HepG2 (cell line): ENCODE results near the gene CA11. TPM values are rescaled to one million over a fixed set of nuclear protein-coding genes. Genes with fewer than 3 reads are reported as not detected.

Source experiments
- CREB3 ChIP-seq: sonication (generic); formaldehyde crosslinking; IDR thresholded peaks from 2 replicates; pipeline ENCODE4 v1.5.0; 2020; ENCODE audit warnings: missing genetic modification reagents
- E2F1 ChIP-seq: sonication (generic); formaldehyde crosslinking; IDR thresholded peaks from 2 replicates; pipeline ENCODE4 v1.5.0; 2020; ENCODE audit warnings: missing genetic modification reagents
- ETS1 ChIP-seq: sonication (generic); formaldehyde crosslinking; IDR thresholded peaks from 2 replicates; pipeline ENCODE4 v1.4.0; 2020; ENCODE audit warnings: missing genetic modification reagents
- FOSL2 ChIP-seq: sonication (generic); formaldehyde crosslinking; IDR thresholded peaks from 2 replicates; pipeline ENCODE4 v1.4.0; 2020; ENCODE audit warnings: missing genetic modification reagents
- FOXP1 ChIP-seq, 2 experiments: fragments of 450-650 bp in 1 of 2; IDR thresholded peaks; 2 replicates each; pipeline ENCODE4 v1.6.1; 2017 to 2018; ENCODE audit warnings: antibody characterized with exemption in 1 of 2
- HNF4A ChIP-seq: sonication (generic); formaldehyde crosslinking; IDR thresholded peaks from 2 replicates; pipeline ENCODE4 v1.4.0; 2020; ENCODE audit warnings: missing genetic modification reagents
- HOXA3 ChIP-seq: sonication (generic); formaldehyde crosslinking; IDR thresholded peaks from 2 replicates; pipeline ENCODE4 v1.5.0; 2020; ENCODE audit warnings: missing genetic modification reagents
- RBFOX2 ChIP-seq: fragments of 200-400 bp; formaldehyde crosslinking; IDR thresholded peaks from 2 replicates; pipeline ENCODE4 v1.6.1; 2017; ENCODE audit warnings: low read depth, mild to moderate bottlenecking, low read length
- REPIN1 ChIP-seq: sonication (generic); formaldehyde crosslinking; IDR thresholded peaks from 2 replicates; pipeline ENCODE4 v1.8.0; 2022; ENCODE audit warnings: missing genetic modification reagents, low read depth, mild to moderate bottlenecking, borderline replicate concordance
- RFXAP ChIP-seq: sonication (generic); formaldehyde crosslinking; IDR thresholded peaks from 2 replicates; pipeline ENCODE4 v1.4.0; 2020; ENCODE audit warnings: missing genetic modification reagents, borderline replicate concordance
- RORA ChIP-seq: sonication (generic); formaldehyde crosslinking; IDR thresholded peaks from 2 replicates; pipeline ENCODE4 v1.5.0; 2020; ENCODE audit warnings: mild to moderate bottlenecking, missing genetic modification reagents, moderate library complexity
- SIX1 ChIP-seq: sonication (generic); formaldehyde crosslinking; IDR thresholded peaks from 2 replicates; pipeline ENCODE4 v1.4.0; 2020; ENCODE audit warnings: missing genetic modification reagents, borderline replicate concordance
- TBX3 ChIP-seq: fragments of 450-650 bp; IDR thresholded peaks from 2 replicates; pipeline ENCODE4 v1.6.1; 2017; ENCODE audit warnings: antibody characterized with exemption, mild to moderate bottlenecking, inconsistent platforms, borderline replicate concordance
- TEAD3 ChIP-seq: optimal IDR thresholded peaks from 2 replicates; pipeline ENCODE3; 2016; ENCODE audit warnings: borderline replicate concordance
- TFDP2 ChIP-seq: sonication (generic); formaldehyde crosslinking; IDR thresholded peaks from 2 replicates; pipeline ENCODE4 v1.4.0; 2020; ENCODE audit warnings: missing genetic modification reagents
- ZBTB42 ChIP-seq: sonication (generic); formaldehyde crosslinking; IDR thresholded peaks from 2 replicates; pipeline ENCODE4 v1.5.0; 2020; ENCODE audit warnings: mild to moderate bottlenecking, missing genetic modification reagents
- ZBTB7B ChIP-seq: sonication (generic); formaldehyde crosslinking; IDR thresholded peaks from 2 replicates; pipeline ENCODE4 v1.4.0; 2020; ENCODE audit warnings: missing genetic modification reagents
- ZFP91 ChIP-seq: sonication (generic); formaldehyde crosslinking; IDR thresholded peaks from 2 replicates; pipeline ENCODE4 v1.9.0; 2022; ENCODE audit warnings: missing genetic modification reagents, mild to moderate bottlenecking, borderline replicate concordance
- ZNF207 ChIP-seq: fragments of 450-650 bp; IDR thresholded peaks from 2 replicates; pipeline ENCODE4 v1.6.1; 2016; ENCODE audit warnings: antibody characterized with exemption, borderline replicate concordance
- ZNF253 ChIP-seq: sonication (generic); formaldehyde crosslinking; IDR thresholded peaks from 2 replicates; pipeline ENCODE4 v1.8.0; 2022; ENCODE audit warnings: mild to moderate bottlenecking, missing genetic modification reagents, borderline replicate concordance
- ZNF546 ChIP-seq: sonication (generic); formaldehyde crosslinking; conservative IDR thresholded peaks from 2 replicates; pipeline ENCODE4 v1.8.1; 2023; ENCODE audit warnings: mild to moderate bottlenecking, missing genetic modification reagents
- ZNF614 ChIP-seq: IDR thresholded peaks from 2 replicates; pipeline ENCODE4 v1.6.1; 2018; ENCODE audit warnings: missing biosample characterization, missing genetic modification reagents, inconsistent platforms, borderline replicate concordance
- polyA plus RNA-seq, 8 experiments: library from polyadenylated mRNA; depleted of rRNA in 3 of 8; stranded (reverse) in 7 of 8; unstranded in 1 of 8; fragments of >200 nt; fragmentation: Illumina TruSeq in 4 of 8; extraction: Trizol in 4 of 8; gene quantifications; 2 replicates each; pipeline versions ENCODE4 v1.2.1 to v1.2.3, GENCODE V29; 2011 to 2016; ENCODE audit warnings: low read depth in 4 of 8, missing spikeins in 1 of 8, mixed read lengths in 1 of 8; ENCODE audit not compliant: insufficient read depth in 1 of 8
- total RNA-seq, 5 experiments: library from RNA; depleted of rRNA; stranded (reverse); fragments of >200 nt; fragmentation: Illumina TruSeq; extraction: Trizol; gene quantifications; 2 replicates each; pipeline ENCODE4 v1.2.3, GENCODE V29; 2016; ENCODE audit warnings: low read depth in 1 of 5

Gene CA11
- total and polyA plus RNA-seq, 2 of the 13 experiments (the other 11 are each of a cell fraction or from before 2014, with no cell fraction given) = 0.41 to 0.58 TPM

- TF ChIP-seq ZFP91 (CRISPR knock-in tag) (peak; percentile 38; the same call in 1 of the 2 replicates), SIX1 (CRISPR knock-in tag) (peak; percentile 70), TBX3 (peak; percentile 87), ZNF546 (0 out of 2 replicates have a peak, but pooled peaks have one; percentile 68), FOXP1 (IDR thresholded peaks at IDR 0.05) (no peak), FOXP1 (CRISPR knock-in tag; IDR thresholded peaks at IDR 0.05) (no peak), TFDP2 (CRISPR knock-in tag) (peak; percentile 55; the same call in 1 of the 2 replicates), FOSL2 (peak; percentile 11; the same call in 1 of the 2 replicates), ETS1 (CRISPR knock-in tag) (no peak), CREB3 (0 out of 2 replicates have a peak, but pooled peaks have one; percentile 71), REPIN1 (CRISPR knock-in tag) (peak; percentile 37; the same call in 1 of the 2 replicates), E2F1 (CRISPR knock-in tag) (0 out of 2 replicates have a peak, but pooled peaks have one; percentile 26), ZNF253 (CRISPR knock-in tag) (0 out of 2 replicates have a peak, but pooled peaks have one; percentile 38), ZBTB42 (CRISPR knock-in tag) (no peak), HNF4A (CRISPR knock-in tag) (peak; percentile 83), ZNF614 (CRISPR knock-in tag) (0 out of 2 replicates have a peak, but pooled peaks have one; percentile 34), ZBTB7B (CRISPR knock-in tag) (0 out of 2 replicates have a peak, but pooled peaks have one; percentile 22), HOXA3 (peak; percentile 40; the same call in 1 of the 2 replicates), ZNF207 (no peak), TEAD3 (CRISPR knock-in tag) (peak; percentile 76), RBFOX2 (0 out of 2 replicates have a peak, but pooled peaks have one; percentile 19), RORA (CRISPR knock-in tag) (no peak), RFXAP (CRISPR knock-in tag) (0 out of 2 replicates have a peak, but pooled peaks have one; percentile 34)
Measured at GRCh38 chr19:48627201-48627864, 18.7 kb downstream of the CA11 start (continued).
